ENCODE results near the gene ABL2.

Gene ABL2

GRCh38 chr1:179127163-179127895 is 102.1 kb downstream of the ABL2 start:
- DNase-seq: no peak

DNA sequence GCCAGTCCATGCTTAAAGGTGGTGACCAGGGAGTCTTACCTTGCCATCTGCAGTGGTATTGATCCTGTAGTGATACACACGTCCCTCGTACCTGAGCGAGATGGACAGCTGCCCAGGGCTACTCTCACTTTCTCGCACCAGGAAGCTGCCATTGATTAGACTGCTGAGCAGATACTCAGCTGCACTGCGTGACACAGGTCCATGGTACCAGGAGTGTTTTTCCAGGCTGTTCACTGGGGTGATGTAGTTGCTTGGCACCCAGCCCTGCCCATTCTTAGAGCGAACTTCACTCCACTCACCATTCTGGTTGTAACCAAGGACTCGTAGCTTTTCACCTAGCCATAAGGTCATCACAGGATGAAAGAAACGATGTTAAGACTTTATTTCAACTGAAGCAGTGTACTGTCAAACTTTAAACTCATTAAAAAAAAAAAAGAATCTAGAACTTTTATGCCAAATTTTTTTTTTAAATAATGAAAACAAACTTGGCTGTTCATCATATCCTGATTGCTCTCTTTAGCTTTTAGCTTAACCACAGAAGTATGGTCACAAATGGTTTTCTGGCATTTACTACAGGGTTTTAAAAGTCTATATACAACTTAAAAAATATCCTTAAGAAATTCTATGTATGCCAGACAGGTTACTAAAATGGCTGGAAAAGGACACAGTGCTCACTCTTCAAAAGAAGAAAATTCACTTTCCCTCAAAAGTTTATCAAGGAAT is 103.0 kb downstream of the ABL2 start:
- DNase-seq: no peak

DNA sequence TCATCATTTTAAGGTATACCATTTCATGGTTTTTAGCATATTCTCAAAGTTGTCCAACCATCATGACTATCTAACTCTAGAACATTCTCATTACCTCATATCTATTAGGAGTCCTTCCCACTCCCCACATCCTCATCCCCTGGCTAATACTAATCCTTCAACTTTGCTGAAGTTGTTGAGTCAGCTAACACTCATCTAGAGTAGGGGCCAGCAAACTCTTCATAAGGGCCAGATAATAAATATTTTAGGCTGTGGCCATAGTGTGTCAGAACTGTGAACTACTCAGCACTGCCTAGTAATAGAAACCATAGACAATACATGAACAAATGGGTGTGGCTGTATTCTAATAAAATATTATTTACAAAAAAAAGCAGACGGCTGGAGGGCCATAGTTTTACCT is 104.6 kb downstream of the ABL2 start:
- no peak for DNase-seq

DNA sequence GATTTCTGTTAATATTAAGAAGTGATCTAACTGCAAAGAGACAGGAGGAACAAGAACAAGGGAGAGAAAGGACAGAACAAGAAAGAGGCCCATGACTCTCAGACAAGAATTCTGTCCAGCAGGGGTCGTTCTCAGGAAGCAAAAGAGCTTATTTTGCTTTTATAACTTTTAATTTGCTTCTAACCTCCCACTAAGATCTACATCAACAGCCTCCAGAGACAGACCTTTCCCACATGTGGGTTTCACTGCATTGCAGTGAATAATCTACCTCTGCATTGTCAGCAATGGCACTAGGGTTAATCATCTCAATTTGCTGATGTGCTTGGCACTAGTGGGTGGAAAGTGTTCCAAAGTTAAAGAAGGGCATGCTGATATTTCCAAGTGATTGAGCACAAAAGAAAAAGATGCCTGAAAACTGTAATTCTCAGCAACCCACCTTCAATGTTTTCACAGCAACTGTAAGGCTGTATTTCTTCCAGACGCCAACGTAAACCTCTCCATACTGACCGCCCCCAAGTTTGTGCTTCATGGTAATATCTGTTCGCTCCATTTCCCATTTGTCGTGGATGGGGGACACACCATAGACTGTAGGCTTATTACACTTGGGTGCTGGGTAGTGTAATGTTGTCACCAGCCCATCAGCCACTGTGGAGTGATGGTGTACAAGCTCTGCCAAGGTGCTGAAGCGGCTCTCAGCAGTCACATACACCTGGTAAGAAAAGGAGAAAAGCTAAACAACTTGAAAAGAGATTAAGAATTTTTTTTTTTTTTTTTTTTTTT is 108.1 kb downstream of the ABL2 start:
- peak; percentile 35 for DNase-seq

- no peak for DNase-seq
Measured at GRCh38 chr1:179120736-179121135, 108.7 kb downstream of the ABL2 start.

- no peak for DNase-seq
Measured at GRCh38 chr1:179119513-179119912, 110.0 kb downstream of the ABL2 start.

- DNase-seq: no peak
Measured at GRCh38 chr1:179115181-179115580, 114.3 kb downstream of the ABL2 start.

GRCh38 chr1:179108644-179109043 is 120.8 kb downstream of the ABL2 start:
- no peak for DNase-seq

DNA sequence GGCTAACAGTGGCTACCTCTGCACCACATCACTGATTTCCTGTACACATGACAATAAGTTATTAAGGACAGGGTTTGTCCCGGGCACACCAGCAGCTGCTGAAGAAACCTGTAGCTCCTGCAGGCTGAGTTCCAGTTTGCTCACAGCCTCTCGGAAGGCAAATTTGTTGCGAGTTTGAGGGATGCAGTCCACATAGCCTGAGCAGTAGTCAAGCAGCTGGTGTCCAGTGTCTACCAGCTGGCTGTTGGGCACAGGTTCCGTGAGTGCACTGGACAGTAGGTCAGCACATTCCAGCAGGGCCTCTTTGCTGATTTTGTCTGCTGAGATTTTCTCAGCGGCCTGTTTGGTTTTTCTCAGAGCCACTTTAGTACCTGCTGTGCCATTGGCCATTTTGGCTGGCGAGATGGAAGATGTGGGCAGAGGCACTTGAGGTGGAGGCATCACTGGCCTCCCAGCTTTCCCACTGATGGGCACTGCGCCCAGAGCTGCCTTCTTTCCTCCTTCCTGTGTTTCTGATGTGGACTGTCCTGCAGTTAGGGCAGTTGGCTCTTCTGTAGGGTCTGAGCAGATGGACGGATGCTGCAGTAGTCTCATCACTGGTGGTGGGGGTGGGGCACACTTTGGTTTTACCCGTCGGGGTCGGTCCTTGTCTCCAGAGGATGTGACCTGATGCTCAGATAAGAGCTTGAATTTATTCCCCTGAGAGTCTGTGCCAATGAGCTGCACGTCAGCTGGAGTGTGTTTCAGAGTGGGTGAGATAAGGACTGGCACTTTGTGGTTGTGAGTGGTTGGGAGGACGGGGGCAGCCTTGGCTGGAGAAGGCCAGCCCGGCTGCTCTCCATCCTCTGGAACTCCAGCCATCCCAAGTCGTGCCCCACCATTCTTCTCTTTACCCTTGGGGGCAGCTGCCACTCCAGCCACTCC is 121.5 kb downstream of the ABL2 start:
- DNase-seq: no peak

DNA sequence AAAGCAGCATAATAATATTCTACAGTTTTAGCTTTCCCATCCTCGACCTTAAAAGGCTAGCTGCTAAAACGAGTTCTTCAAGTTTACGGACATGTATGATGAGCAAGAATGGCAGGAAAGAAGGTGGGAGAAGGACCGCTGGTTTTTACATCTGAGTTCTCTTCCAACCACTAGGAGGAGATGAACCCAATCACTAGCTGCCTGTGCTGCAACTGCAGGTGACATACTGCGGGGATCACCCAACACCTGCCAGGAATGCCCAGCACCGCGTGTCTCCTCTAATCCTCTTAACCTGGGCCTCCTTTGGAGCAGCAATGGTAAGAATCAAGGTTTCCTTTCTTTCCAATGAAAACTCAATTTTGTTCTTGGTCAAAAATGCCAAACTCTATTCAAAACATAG is 124.1 kb downstream of the ABL2 start:
- DNase-seq: no peak

GRCh38 chr1:179104611-179105250 is 124.7 kb downstream of the ABL2 start:
- no peak for DNase-seq

- DNase-seq: no peak
Measured at GRCh38 chr1:179103999-179104398, 125.5 kb downstream of the ABL2 start.

GRCh38 chr1:179101566-179101965 is 127.9 kb downstream of the ABL2 start:
- DNase-seq: no peak

DNA sequence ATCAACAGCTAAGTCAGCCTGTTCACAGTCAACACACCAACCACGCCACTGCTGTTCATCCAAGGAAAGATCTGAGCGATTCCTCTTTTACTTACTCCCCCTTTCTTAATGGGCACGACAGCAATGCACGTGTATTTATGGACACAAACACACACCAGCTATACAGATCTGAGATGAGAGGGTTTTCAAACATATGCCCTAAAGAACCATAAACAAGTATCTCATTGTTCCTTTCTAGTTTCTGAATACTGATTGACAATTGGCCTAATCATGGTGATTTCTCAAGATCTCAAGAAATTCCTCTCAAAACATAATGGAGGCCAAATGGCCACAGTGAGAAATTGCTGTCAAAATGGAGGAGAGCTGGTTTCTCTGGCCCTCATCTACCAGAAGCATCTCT is 129.6 kb downstream of the ABL2 start:
- no peak for DNase-seq

GRCh38 chr1:179095924-179096323 is 133.6 kb downstream of the ABL2 start:
- no peak for DNase-seq

GRCh38 chr1:179095377-179095776 is 134.1 kb downstream of the ABL2 start:
- no peak for DNase-seq

DNA sequence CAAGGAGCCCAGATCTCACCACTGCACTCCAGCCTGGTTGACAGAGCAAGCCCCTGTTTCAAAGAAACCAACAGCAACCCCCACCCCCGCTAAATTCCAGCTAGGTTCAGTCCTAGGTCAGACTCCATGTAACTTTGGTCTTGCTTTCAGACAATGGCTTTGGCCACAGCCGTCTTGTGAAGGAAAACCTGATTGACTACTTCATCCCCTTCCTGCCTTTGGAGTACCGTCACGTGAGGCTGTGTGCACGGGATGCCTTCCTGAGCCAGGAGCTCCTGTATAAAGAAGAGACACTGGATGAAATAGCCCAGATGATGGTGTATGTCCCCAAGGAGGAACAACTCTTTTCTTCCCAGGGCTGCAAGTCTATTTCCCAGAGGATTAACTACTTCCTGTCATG is 134.7 kb downstream of the ABL2 start:
- DNase-seq: no peak

DNA sequence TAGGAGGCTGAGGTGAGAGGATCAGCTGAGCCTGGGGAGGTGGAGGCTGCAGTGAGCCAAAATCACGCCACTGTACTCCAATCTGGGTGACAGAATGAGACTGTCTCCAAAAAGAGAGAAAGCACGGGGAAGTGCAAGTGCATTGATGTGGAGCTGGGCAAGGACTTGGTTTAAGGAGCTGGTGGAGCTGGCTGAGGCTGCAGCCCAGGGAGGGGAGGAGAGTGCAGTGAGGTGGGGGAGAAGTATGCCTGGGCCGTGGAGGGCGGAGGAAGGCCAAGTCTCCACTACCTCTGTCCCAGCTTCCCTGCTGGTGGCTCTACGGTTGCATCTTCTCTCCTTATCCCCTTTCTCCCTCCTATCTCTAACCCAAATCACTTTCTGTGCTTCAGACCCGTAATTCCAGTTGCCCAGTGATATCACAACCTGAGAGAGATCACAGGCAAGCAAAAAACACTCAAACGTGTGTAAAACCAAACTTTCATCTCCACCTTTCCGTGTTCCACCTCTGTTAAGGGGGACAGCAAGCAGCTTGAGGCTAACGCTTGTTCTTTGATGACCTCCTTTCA is 136.5 kb downstream of the ABL2 start:
- no peak for DNase-seq

- DNase-seq: no peak
Measured at GRCh38 chr1:179091691-179092165, 137.7 kb downstream of the ABL2 start.

- no peak for DNase-seq
Measured at GRCh38 chr1:179090923-179091322, 138.6 kb downstream of the ABL2 start.

DNA sequence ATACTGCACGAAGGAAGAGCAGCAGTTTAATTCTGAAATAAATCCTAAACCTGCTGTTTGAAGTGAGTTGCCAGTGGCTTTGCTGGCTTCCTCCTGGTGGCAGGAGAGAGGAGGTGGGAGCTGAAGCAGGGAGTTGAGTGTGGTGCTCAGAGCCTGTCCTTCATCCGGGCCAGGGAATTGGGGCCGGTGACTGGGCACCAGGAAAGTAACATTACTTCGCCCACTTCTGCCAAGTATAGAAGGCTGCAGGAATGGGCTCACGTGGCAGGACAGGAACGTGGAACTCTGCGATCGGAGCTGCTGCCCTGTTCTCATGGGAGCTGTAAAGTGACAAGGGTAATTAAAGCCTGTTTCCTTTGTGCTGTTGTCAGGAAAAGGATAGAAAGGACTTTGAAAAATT is 139.0 kb downstream of the ABL2 start:
- DNase-seq: no peak

Data from activated CD4-positive, alpha-beta T cell treated with anti-CD3 and anti-CD28 coated beads, Interleukin-2, amount 50 U/mL, for 16 hours (primary cell).